NT2/D1 (cell line): ENCODE data around the gene AMH.

Experiments used
- DNase-seq: peaks from one replicate; pipeline ENCODE4 v3.0.0-alpha.2; 2011; ENCODE audit warnings: low read depth, low spot score
- H3K27me3 ChIP-seq: 2 replicates; pipeline ENCODE4 v1.6.0; 2011; ENCODE audit warnings: mild to moderate bottlenecking; ENCODE audit not compliant: insufficient read length, insufficient read depth
- H3K36me3 ChIP-seq: 2 replicates; pipeline ENCODE4 v1.6.1; 2011; ENCODE audit warnings: mild to moderate bottlenecking, low read length, mixed read lengths; ENCODE audit not compliant: insufficient read depth, insufficient read length
- H3K4me1 ChIP-seq: 2 replicates; pipeline ENCODE4 v1.5.1; 2011; ENCODE audit not compliant: insufficient read depth, insufficient read length
- H3K4me3 ChIP-seq: 2 replicates; pipeline ENCODE4 v1.5.1; 2011; ENCODE audit warnings: low read depth; ENCODE audit not compliant: insufficient read length
- H3K9ac ChIP-seq: 2 replicates; pipeline ENCODE4 v1.6.0; 2011; ENCODE audit warnings: low read depth; ENCODE audit not compliant: insufficient read length
- H3K9me3 ChIP-seq: 2 replicates; pipeline ENCODE4 v1.5.1; 2011; ENCODE audit warnings: mild to moderate bottlenecking, low read length; ENCODE audit not compliant: insufficient read depth
- SUZ12 ChIP-seq: IDR thresholded peaks from 2 replicates; pipeline ENCODE4 v1.6.1; 2011; ENCODE audit not compliant: insufficient read length, insufficient read depth; ENCODE audit errors: extremely low read depth
- YY1 ChIP-seq: IDR thresholded peaks from 2 replicates; pipeline ENCODE4 v1.6.1; 2011; ENCODE audit not compliant: insufficient read length, insufficient read depth
- ZNF274 ChIP-seq: IDR thresholded peaks from 2 replicates; pipeline ENCODE4 v1.6.1; 2011; ENCODE audit warnings: mild to moderate bottlenecking, low read depth, low read length

The AMH gene

GRCh38 chr19:2214251-2214650 is 34.9 kb upstream of the AMH start:
- DNase-seq = no peak
- no peaks in the 10 kb centered on the region for H3K9me3 ChIP-seq
- H3K4me1 ChIP-seq = peaks cover 23% of the 10 kb centered on the region
- no peak overlapping the region for H3K4me3 ChIP-seq
- no peaks in the 10 kb centered on the region for H3K27me3 ChIP-seq
- no peak overlapping the region for H3K9ac ChIP-seq
- peaks cover 90% of the 10 kb centered on the region for H3K36me3 ChIP-seq
- TF ChIP-seq YY1 (no peak), SUZ12 (no peak), ZNF274 (no peak)

DNA sequence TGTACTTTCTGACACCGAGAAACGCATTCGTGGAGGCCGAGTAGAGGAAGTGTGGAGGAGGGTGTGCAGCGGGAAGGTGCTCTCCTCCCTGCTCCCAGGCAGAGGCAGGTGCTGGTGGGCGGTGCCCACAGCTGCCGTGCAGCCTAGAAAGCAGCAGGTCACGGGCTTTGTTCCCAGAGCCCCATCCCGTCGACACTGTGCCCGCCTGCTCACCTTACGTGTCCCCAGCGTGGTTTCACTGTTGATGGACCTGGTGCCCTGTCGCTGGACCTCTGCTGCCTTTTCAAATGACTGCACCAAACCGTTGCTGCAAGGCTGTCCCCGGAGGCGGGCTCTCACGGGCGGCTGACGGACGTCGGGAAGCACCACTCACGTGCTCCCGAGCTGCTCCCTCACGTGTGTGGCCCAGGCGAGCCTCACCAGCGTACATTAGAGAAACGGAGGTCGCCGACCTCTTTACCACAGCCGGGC is 33.8 kb upstream of the AMH start:
- no peaks in the 10 kb centered on the region for H3K27me3 ChIP-seq
- peaks cover 91% of the 10 kb centered on the region for H3K36me3 ChIP-seq
- no peak overlapping the region for H3K9ac ChIP-seq
- no peaks in the 10 kb centered on the region for H3K9me3 ChIP-seq
- H3K4me1 ChIP-seq = peaks cover 17% of the 10 kb centered on the region
- TF ChIP-seq YY1 = no peak
- TF ChIP-seq SUZ12 = no peak
- no peak for TF ChIP-seq ZNF274
- H3K4me3 ChIP-seq = no peak overlapping the region
- no peak for DNase-seq

- Histone ChIP-seq H3K27me3 (no peaks in the 10 kb centered on the region), H3K36me3 (peaks cover 88% of the 10 kb centered on the region), H3K9ac (no peak overlapping the region), H3K4me1 (peaks cover 19% of the 10 kb centered on the region), H3K9me3 (no peaks in the 10 kb centered on the region), H3K4me3 (no peak overlapping the region)
- no peak for DNase-seq
- TF ChIP-seq ZNF274 (no peak), YY1 (no peak), SUZ12 (no peak)
Observed at GRCh38 chr19:2216361-2217225, 32.5 kb upstream of the AMH start.

DNA sequence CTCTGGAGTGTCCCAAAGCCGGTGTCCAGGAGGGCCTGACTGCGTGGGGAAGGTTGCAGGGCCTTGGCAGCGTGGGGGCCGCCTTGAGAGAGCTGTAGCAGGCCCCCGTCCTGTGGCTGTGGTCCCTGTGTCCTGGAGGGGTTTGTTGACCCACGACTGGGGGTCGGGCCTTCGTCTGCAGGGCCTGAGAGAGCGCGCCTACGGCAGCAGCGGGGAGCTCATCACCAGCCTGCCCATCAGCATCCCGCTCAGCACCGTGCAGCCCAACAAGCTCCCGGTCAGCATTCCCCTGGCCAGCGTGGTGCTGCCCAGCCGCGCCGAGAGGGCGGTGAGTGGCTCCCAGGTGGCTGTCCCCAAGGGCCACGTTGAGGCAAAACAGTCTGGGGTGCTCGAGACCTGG is 31.5 kb upstream of the AMH start:
- no peak overlapping the region for H3K9ac ChIP-seq
- DNase-seq = no peak
- no peak overlapping the region for H3K4me3 ChIP-seq
- H3K9me3 ChIP-seq = no peaks in the 10 kb centered on the region
- peaks cover 21% of the 10 kb centered on the region for H3K4me1 ChIP-seq
- peaks cover 87% of the 10 kb centered on the region for H3K36me3 ChIP-seq
- H3K27me3 ChIP-seq = no peaks in the 10 kb centered on the region
- TF ChIP-seq SUZ12 (no peak), YY1 (no peak), ZNF274 (no peak)

DNA sequence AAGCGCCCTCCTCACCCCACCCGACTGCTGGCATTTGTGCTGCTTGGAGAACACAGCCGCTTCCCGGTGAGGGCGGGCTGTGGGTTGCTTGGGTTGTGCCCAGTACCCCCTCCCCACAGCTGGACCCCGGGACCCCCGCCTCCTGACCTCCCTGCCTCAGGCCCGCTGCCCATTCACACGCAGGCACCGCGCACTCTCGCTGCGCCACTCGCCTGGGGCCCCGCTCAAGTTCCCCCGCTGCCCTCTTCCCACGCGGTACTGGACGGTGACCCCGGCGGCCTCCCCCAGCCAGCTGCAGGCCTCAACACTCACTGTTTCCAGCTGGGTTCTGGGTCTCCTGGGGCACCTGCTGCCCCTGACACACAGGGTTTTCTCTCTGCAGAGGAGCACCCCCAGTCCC is 29.4 kb upstream of the AMH start:
- peaks cover 85% of the 10 kb centered on the region for H3K36me3 ChIP-seq
- H3K27me3 ChIP-seq = no peaks in the 10 kb centered on the region
- H3K4me1 ChIP-seq = peaks cover 14% of the 10 kb centered on the region
- DNase-seq = no peak
- no peaks in the 10 kb centered on the region for H3K9me3 ChIP-seq
- TF ChIP-seq SUZ12 = no peak
- no peak for TF ChIP-seq YY1
- no peak for TF ChIP-seq ZNF274
- H3K4me3 ChIP-seq = no peak overlapping the region
- H3K9ac ChIP-seq = no peak overlapping the region

DNA sequence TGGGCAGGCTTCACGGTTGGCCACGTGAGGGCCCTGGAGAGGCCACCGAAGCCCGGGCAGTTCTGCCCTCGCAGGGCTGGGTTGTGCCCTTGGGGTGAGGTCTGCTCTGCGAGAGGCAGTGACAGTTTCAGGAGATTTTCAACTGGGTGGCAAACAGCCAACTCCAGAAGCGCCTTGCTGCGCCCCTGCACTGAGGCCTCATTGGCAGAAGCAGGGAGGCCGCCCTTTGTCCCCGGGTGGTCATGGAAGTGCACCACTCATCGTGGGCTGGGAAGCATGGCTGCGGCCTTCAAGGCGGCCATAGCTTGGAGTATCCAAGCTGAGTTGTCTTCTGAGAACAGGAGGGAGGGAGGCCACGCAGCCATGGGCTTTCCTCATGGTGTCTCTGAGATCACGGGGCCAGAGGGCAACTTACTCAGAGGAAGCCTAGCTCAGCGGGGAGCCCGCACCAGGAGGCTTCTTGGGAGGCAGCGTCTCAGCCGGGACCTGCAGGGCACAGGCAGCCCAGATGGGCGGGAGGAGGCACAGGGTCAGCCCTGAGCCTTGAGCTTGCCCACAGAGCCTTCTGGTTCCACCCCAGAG is 27.8 kb upstream of the AMH start:
- TF ChIP-seq ZNF274 = no peak
- no peak for TF ChIP-seq YY1
- TF ChIP-seq SUZ12 = no peak
- Histone ChIP-seq H3K4me1 (peaks cover 10% of the 10 kb centered on the region), H3K9me3 (no peaks in the 10 kb centered on the region), H3K36me3 (peaks cover 85% of the 10 kb centered on the region), H3K27me3 (no peaks in the 10 kb centered on the region), H3K9ac (no peak overlapping the region), H3K4me3 (no peak overlapping the region)
- no peak for DNase-seq

DNA sequence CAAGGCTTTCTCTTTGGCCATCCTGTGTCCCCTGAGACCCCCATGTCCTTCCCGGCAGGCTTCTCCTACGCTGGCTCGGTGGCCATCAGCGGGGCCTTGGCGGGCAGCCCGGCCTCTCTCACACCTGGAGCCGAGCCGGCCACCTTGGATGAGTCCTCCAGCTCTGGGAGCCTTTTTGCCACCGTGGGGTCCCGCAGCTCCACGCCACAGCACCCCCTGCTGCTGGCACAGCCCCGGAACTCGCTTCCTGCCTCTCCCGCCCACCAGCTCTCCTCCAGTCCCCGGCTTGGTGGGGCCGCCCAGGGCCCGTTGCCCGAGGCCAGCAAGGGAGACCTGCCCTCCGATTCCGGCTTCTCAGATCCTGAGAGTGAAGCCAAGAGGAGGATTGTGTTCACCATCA is 27.2 kb upstream of the AMH start:
- Histone ChIP-seq H3K4me1 (peaks cover 10% of the 10 kb centered on the region), H3K36me3 (peaks cover 85% of the 10 kb centered on the region), H3K9ac (peak overlapping the region; percentile 32), H3K9me3 (no peaks in the 10 kb centered on the region), H3K4me3 (no peak overlapping the region), H3K27me3 (no peaks in the 10 kb centered on the region)
- no peak for DNase-seq
- TF ChIP-seq SUZ12 (no peak), ZNF274 (no peak), YY1 (no peak)
